ENCODE measurements around the gene NT5C2.

NT5C2 gene

DNA sequence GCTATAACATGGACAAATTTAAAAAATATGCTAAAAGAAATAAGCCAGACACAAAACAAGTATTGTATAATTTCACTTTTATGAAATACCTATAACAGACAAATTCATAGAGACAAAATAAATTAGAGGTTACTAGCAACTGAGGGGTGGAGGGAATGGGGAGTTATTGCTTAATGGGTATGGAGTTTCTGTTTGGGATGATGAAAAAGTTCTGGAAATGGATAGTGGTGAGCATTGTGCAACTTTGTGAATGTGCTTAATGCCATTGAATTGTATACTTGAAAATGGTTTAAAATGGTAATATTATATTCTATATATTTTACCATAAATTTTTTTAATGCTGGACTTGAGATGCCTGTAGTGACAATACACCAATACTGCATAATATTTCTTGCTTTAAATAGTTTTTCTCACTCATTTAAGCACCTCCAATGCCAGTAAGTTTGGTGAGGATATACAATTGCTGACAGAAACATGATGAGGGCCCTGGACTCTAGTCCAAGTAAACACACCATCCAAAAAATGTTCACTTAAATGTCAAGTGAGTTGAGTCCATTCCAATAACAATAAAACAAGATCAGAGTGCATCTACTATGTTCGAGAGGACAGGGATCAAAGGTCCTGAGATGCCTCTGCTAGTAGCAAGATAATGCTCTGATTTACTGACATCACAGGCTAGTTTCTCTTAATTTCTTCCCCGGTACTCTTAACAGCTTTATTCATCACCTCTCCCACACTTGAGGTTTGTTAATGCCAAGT is 71.9 kb downstream of the NT5C2 start:
- DNase-seq, result no peak

DNA sequence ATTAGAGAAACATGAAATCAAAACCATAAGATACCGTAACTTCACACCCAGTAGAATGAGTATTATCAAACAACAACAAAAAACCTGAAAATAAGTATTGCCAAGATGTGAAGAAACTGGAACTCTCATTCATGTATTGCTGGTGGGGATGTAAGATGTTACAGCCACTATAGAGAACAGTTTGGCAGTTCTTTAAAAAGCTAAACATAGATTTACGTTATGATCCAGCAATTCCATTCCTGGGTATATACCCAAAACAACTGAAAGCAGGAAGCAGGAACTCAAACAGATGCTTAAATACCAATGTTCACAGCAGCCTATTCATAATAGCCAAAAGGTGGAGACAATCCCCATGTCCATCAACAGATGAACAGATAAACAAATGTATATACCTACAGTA is 72.5 kb downstream of the NT5C2 start:
- DNase-seq, result no peak

DNA sequence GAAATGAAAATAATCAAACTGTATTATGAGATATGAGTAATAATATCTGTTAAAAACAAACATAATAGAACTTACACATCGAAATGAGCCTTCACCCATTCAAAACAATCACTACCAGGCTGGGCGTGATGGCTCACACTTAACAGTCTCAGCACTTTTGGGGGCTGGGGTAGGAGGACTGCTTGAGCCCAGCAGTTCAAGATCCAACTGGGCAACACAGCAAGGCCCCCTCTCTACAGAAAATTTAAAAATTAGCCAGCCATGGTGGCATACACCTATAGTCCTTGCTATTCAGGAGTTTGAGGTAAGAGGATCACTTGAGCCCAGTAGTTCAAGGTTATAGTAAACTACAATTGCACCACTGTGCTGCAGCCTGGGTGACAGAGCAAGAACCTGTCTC is 75.8 kb downstream of the NT5C2 start:
- DNase-seq, result no peak

DNA sequence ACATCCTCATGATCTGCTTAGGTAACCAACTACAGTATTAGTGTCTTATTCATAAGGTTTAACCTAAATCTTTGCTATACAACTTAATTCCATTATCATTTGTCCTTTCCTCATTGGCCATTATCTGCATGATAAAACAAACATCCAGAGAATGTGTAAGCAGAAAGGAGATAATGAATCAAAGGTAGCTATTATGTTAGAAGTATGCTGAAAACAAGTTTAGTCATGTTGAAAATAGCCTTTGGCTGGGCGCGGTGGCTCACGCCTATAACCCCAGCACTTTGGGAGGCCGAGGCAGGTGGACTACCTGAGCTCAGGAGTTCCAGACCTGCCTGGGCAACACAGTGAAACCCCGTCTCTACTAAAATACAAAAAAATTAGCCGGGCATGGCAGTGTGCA is 78.2 kb downstream of the NT5C2 start:
- no peak for DNase-seq

DNA sequence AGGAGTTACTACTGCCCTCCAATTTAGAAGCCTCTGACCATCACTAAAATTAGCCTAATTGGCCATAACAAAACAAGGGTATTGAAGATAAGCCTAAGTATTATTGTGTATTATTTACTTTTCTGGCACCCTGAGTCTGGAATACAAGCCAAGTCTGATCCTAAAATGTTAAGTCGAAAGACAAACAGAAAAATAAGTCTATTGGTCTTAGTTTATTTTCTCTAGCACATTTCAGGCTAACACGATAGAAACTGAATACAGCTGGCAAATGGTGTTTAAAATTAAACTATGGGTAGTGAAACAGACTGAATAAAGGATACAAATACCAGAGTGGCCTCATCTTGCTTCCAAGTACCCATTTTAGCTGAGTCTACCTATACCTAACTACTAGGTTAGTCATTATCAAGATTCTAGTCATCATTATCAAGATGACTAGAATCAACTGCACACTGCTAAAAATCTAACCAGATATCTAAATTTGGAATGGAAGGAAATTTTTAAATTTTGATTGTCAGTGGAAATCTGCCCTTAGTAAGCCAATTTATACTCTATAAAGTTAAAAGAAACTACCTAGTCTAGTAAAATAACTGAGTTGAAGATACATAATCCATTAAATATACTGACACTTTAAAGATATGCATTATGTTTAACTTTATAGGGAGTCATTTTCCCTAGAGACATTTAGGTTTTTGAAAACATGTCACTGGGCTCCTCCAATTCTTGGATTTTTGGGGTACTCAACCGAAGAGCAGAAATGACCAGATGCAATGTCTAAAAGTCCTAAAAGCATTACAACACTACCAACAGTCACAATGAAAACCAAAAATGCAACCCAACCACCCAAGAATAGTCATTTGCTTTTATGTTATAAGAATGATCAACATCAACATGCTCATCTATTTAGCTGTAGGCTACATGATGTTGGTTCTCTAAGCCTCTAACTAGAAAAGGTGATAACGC is 80.9 kb downstream of the NT5C2 start:
- no peak for DNase-seq

DNA sequence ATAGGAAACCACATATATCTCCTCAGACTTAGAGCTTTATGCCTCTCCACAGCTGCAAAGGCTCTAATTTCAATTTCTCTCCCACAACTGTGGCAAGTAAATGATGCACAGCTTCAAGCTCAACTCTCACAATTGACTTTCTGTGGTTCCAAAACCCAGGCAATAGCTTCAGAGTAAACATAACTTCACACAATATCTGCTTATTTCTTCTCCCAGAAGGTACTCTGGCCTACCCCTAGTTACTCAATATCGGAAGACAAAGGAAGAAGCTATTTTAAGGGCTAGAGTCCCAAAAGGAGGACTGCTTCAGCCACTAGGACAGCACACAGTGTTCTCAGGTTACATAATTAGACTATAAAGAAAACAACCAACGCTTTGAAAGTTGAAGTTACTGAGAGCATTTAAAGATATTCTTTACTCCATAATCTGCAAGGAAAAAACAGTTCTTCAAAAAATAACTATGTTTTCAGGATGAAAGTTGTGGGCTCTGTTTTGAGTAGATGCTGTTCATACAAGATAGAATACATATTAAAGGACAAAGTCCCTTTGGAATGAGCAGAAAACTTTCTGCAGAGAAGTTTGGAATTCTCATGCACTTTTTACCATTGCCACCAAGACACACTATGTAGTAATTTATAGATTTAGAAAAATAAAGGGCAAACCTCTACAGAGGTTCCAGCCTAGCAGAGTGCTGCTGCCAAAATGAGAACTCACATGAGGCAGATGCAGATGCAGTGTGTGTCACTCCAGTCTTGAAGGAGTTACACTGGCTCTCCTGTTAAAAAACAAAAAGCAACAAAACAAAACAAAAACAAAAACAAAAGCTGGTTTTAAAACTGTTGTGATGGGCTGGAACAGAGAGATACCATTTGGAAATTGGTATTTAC is 81.8 kb downstream of the NT5C2 start:
- no peak for DNase-seq

DNA sequence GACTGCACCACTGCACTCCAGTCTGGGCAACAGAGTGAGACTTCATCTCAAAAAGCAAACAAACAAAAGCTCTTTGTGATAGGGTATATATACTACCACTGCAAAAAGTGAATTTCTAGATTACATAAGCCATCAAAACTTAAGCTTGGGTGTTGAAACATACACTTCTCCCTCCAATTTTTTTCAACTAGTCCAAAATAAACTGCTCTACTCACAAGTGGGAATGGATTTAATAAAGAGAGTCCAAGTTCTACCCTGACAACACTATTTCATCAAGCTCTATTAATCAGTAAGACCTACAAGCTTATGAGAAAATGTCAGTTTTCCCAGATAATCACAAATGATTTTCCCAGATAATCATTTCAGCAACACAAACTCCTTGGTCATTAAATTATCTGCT is 82.7 kb downstream of the NT5C2 start:
- no peak for DNase-seq

DNA sequence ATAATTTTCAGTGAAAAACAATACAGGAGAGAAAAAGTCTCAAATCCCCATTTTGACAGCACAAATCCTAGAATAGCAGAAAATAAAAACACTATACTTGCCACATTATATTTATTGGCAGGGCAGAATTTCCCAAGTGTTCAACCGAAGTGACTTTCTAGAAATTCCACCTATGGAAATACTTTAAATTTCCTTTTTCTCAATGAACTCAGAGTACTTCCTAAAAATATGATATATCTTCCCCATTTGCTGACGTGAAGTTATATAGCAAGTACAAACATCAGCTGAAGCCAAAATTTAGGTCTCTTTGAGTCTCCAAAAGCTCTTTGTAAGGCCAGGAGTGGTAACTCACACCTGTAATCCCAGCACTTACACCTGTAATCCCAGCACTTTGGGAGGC is 83.3 kb downstream of the NT5C2 start:
- no peak for DNase-seq

DNA sequence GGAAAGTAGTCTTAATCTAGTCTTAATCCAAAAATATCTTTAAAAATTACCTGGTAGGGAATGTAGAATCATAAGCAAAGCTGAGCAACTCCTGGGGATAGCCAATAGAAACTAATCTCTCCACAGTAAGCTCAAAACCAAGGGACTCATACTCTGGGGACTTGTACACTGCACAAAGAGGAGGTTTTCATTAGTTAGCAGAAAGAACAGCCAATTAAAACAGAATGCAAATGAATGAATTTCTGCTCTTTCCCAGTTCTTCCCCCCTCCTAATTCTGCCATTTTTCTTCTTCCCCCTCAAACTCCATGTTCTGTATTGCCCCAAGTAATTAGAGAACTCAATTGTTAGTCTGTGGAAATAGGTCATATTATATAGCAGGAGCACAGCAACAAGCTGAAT is 86.5 kb downstream of the NT5C2 start:
- no peak for DNase-seq

DNA sequence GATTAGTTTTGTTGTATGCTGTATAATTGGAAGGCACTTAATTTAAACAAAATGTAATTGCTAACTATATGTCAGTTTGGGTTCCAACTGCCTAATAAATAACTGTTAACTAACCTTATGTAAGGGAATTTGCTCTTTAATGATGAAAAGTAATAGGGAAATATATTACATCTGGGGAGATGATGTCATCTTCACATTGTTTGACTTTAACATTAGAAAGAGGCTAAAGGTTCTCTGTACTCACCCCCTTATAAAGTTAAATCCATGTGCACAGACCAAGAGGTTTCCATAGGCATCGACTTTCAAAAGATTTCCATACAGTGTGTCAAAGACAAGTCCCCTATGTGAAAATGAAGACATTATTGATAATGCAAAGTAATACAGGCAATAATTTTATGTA is 87.6 kb downstream of the NT5C2 start:
- DNase-seq, result no peak

DNA sequence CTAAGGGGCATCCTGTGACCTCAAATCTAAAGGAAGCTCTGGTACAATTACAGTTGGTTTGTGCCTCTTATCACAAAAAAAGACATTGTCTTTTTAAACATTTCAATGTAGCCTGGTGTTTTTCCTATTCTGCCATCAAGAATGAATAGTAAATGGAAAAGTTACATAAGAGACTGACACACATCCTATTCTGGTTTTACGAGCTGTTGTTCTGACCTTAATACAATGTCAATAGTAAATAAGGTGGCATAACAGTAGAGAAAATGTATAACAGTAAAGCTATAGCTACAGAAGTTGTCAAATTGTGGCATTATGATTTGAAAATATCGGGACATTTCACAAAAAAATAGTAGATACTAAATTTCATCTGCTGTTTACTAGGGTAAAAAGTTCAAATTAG is 88.4 kb downstream of the NT5C2 start:
- DNase-seq, result no peak

DNA sequence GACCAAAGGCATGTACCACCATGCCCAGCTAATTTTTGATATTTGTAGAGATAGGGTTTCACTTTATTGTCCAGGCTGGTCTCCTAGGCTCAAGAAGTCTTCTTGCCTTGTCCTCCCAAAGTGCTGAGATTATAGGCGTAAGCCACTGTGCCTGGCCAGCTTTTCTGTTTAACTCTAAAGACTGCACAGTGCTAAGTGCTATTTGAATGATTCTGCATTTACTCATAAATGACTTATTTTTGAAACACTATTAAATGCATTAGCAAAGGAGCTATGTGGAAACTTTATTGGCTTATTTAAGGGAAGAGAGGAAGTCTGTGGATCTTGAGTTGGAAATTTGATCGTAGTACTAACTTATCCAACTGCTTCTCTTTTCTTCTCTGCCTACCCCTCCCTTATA is 89.1 kb downstream of the NT5C2 start:
- no peak for DNase-seq

DNA sequence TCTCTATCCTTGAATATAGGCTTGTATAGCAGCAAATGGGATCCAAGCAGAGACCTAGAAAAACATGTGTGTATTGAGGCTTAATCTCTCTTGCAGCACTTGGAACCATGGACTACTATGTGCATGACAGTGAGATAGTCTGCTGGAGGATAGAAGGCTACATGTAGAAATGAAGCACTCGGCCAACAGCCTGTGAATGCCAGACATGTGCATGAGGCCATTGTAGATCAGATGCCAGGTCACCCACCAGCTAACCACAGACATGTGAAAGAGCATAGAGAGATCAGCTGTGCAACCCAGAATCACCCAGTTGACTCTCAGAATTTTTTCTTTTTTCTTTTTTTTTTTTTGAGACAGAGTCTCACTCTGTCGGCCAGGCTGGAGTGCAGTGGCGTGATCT is 90.9 kb downstream of the NT5C2 start:
- no peak for DNase-seq

DNA sequence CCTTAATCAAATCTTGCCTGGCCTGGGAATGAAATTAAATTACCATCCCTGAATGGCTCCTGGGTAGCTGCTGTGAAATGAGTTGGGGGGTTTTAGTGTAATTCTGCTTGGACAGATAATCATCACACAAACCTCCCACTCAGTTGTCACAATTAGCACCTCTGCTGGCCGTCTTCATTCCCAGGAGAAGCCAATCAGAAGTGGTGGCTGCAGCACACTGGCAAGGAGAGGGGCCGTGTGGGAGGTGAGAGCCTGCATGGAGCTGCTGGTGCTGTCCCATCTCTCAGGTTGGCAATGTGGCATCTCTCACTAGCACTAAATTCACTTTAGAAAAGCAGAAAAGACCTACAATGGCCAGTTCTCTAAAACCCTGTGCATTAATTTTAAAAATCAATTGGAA is 92.5 kb downstream of the NT5C2 start:
- DNase-seq, result no peak

DNA sequence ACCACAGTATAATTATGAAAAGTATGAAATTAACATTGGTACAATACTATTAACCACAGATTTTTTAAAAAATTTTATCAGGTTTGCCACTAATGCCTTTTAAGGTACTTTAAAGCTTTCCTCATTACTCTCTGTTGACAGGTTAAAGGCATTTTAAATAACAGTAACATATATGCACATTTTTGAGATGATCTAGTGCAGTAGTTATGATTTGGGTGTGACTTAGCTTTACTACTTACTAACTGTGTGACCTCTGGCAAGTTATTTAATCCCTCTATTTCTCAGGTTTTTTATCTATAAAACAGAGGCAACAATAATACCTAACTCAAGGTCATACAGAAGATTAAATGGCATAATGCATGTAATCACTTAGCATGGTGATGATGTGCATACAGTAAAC is 94.8 kb downstream of the NT5C2 start:
- DNase-seq, result no peak

DNA sequence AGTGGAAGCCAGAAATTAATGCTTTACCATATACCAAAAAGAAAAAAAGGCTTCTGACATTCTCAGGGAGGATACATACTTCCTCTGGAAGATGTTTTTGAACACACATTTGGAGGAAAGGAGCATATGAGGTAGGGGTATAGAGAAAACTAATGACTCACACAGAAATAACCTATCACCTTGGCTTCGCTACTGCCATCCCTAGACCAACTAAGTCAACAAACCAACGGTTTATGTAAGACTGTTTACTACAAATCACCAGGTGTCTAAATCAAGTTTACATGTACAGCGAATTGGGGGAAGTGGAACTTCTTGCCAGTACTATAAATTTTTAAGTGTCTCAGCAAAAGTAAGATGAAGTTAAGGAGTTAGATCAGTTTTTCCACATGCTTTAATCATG is 96.9 kb downstream of the NT5C2 start:
- DNase-seq, result no peak

DNA sequence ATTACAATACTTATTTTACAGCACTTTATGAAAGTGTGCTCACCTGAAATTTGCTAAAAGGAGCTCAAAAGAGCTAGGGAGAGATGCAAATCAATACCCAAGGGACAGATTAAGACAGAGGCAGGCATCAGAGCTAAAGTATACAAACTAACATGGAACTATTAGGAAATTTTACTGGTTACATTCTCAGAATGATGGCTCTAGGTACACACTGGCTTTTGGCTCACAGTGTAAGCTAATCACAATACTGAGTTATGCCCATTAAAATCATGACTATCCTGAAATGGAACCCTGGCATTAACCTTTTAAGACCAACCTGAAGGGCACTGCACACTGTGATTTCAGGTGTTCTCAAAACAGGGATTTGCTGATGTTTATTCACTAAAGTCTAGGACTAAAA is 98.1 kb downstream of the NT5C2 start:
- DNase-seq, result no peak

DNA sequence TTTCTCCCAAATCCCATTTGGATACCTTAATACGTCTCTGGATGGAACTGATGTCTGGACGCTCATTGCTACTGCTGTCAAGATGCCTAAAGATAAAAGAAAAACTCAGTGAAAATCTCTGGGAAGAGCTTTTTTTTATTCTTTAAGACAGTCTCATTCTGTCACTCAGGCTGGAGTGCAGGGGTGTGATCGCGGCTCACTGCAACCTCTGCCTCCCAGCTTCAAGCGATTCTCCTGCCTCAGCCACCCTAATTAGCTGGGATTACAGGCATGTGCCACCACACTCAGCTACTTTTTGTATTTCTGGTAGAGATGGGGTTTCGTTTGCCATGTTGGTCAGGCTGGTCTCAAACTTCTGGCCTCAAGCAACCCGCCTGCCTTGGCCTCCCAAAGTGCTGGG is 102.2 kb downstream of the NT5C2 start:
- no peak for DNase-seq

DNA sequence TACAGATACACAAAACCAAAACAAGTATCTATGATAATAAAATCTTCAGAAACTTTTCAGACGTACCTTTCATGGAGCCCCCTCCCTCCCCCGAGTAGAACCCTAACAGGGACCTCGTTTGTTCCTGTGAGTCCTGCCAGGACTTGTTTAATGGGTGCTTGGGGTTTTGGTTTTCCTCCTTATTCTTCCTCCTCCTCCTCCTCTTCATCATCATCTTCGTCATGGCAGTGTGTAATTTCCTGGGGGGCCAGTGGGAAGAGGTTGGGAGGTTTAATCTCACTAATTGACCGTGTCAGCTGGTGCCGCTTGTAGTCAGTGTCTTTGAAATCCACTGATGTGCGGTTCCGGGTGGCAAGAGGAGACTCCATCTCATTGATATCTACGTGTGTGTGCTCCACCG is 103.6 kb downstream of the NT5C2 start:
- no peak for DNase-seq

DNA sequence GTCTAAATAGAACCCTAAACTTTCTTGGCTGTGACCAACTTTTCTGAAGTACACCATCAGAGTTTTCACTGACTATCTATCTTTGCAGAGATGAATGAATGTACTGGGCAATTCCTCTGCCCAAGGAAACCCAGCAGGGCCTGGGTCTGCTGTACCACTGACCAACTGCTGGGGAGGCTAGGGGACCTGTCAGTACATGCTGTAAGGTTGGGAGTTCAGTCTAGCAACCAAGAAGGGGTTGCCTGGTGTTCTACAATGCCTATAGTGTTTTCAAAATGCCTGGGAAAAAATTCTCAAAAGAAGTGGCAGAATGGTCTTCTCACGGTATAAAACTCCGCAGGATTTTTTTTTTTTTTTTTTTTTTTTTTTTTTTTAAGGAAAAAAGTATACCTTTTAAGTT is 106.3 kb downstream of the NT5C2 start:
- no peak for DNase-seq

DNA sequence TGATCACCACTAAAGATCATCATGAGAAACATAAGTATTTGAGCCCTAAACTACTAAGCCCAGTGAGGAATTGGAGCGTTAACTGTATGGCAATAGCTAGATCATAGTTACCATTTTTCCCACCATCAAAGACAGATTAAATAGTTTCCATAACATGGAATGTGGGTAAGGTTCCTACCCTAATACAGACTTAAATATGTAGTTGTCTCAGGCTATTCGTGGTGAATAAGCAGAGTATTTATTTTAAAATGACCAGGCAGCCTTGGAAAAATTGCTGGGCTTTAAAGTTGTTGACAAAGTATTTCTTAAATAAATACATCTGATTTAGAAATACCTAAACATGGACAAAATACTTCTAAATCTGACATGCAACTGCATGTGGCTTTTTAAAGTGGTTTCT is 106.8 kb downstream of the NT5C2 start:
- no peak for DNase-seq

DNA sequence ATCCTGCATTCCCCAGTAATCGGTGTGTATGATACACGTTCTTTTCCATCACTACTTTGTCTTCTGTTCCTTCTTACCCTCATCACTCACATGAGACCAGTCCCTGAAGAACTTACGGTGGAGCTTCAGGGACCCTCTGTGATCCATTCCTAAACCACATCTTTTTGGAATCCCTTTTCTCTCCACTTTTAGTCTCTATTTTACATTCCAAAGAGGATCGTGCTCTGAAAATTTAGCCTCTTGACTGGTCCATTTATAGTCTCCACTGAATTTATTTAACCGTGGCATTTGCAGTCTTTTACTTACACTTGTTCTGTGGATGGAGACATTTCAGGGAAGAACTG is 109.1 kb downstream of the NT5C2 start:
- no peak for DNase-seq

DNA sequence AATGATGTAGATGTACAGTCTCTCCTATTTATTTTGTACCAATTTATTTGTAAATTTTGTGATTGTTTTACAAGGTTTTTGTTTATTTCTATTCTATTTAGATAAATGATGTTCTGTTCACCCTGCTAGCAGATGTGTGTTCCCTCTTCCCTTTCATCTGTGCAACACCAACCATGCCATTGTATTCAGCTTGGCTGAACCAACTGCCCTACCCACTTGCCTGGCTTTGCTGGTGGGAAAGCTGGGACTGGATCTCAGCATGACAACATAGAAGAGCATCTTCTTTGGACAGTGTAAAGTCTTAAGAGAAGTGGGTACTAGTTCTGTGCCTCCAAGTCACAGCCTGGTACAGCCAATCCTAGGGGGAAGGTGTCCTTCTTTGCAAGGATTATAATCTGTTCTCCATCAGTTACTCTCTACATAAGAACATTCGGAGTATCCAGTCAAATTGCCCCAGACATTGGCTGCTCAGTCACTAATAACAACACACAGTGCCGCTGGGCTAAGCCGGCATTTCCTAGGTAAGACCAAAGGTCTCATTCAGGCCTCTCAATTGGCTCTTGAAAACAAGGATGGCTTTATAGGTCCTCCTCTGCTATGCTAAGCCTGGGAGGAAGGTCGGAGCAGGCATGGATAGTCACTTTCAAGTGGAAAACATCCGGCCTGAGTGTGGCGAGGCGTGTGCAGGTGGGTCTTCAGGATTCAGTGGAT is 109.7 kb downstream of the NT5C2 start:
- DNase-seq, result no peak
